Left colon (tissue), 2 donors: Measurements from ENCODE around the gene TAC1. TPM values are rescaled to one million over a fixed set of nuclear protein-coding genes. Genes with fewer than 3 reads are reported as not detected.
"Not testable (repeated sequence)": the region's sequence is repeated elsewhere in the genome, so short reads cannot be mapped to it uniquely, and the experiment has no call there.

ENCODE experiments used
- ATAC-seq: fragments of 200-7000 bp; cut with Tn5 transposase; one replicate; pipeline ENCODE4 v1.9.1; 2020; ENCODE audit warnings: mild to moderate bottlenecking, moderate library complexity
- DNase-seq, 2 donors: peaks; one replicate each; pipeline ENCODE4 v3.0.0-alpha.2; 2020
- intact Hi-C, 2 donors: fragments of 100-400 bp; cut with DNase I in 1 of 2; cut with micrococcal nuclease in 1 of 2; formaldehyde crosslinking; loops; one replicate each; pipeline versions ENCODE4 v1.11.2 to v1.14.0; 2022; cut with DNase I, micrococcal nuclease
- long read RNA-seq: library from polyadenylated mRNA; unstranded; transcript quantifications from one replicate; pipeline ENCODE4 v2.0.0, GENCODE V29; 2021
- total RNA-seq, 2 donors: library from RNA; stranded (reverse); fragmentation: NEBNext Ultra II Directional; extraction: Animal tissue kit (Norgen Biotek cat#: 25700); gene quantifications; one replicate each; pipeline ENCODE4 v1.2.1, GENCODE V29; 2021
- donor health status: DM: no; HTN: no; CAD: no.
- donor health status: DM: yes; HTN: yes; CAD: no.

Gene TAC1, protein sequence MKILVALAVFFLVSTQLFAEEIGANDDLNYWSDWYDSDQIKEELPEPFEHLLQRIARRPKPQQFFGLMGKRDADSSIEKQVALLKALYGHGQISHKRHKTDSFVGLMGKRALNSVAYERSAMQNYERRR
- total RNA-seq = 1 to 10 TPM in 1 of 2 donors, under 1 TPM in 1; 0.24 to 1.7 TPM
- long read RNA-seq = 0 reads

DNA sequence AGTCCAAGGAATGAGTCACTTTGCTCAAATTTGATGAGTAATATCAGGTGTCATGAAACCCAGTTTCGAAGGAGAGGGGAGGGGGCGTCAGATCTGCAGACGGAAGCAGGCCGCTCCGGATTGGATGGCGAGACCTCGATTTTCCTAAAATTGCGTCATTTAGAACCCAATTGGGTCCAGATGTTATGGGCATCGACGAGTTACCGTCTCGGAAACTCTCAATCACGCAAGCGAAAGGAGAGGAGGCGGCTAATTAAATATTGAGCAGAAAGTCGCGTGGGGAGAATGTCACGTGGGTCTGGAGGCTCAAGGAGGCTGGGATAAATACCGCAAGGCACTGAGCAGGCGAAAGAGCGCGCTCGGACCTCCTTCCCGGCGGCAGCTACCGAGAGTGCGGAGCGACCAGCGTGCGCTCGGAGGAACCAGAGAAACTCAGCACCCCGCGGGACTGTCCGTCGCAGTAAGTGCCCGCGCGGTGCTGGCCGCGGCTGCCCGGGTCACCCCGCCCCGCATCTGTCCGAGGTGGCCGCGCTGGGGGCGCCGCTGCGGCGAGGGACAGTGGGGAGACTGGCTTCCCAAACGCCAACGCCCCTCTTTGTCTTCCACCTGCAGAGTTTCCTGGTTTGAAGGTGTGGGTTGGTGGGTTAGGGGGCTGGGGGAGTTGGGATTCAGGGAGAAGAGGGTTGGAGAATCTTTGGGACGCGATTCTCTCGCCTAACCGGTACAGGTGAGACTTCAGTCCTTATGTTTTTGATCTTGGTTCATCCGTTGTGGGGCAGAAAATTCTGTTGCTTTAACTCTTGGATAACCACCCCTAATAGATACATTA is at the start of gene TAC1:
Gene TAC1 (plus strand): TSS at position 351 of the 829 bp plus-strand sequence. CDS start 527 bp downstream, outside the sequence.
- ATAC-seq = peak; percentile 45
- intact Hi-C loops = no loop called here
- DNase-seq = peak in 1 of 2 donors; percentile 12

DNA sequence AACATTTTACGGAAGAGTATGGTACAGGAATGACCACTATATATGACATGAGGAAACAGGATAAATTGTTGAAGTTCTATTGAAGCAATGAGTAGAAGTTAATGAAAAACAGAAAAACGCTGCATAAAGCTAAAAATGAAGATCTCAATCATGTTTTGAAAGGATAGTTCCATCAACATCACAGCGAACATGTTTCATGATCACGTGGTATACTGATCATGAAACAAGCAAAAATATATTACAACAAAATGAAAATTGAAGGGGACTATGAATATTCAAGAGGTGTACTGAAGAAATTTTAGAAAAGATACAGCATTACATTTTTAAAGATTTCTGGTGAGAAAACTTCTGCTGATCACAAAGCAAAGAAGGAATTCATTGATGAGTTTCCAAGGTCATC is 45.9 kb upstream of the TAC1 start:
- DNase-seq = no peak

DNA sequence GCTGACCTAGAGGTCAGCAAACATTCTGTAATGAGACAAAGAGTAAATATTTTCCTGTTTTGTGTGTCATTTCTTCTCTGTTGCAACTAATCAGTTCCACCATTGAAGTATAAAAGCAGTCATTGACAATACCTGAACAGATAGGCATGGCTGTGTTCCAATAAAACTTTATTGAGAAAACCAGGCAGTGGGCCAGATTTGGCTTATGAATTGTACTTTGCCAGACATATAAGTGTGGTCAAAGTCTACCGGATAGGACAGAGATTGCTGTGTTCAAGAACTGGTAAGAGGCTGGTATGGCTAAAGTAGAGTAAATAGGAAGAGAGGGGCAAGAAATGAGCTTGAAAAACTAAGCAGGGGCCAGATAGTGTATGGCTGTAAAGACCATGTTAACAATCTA is 38.3 kb upstream of the TAC1 start:
- DNase-seq (peak; percentile 13 to 29), ATAC-seq (peak; percentile 92)
- intact Hi-C loops = no loop called here

More for the DNA sequence above, 45.9 kb upstream of the TAC1 start:
- ATAC-seq = no peak
- intact Hi-C loops = loop anchor here in 1 of 2 donors (10.0 kb wide), 1 partner anchor 621 kb away; no protein-coding TSS in a partner anchor

DNA sequence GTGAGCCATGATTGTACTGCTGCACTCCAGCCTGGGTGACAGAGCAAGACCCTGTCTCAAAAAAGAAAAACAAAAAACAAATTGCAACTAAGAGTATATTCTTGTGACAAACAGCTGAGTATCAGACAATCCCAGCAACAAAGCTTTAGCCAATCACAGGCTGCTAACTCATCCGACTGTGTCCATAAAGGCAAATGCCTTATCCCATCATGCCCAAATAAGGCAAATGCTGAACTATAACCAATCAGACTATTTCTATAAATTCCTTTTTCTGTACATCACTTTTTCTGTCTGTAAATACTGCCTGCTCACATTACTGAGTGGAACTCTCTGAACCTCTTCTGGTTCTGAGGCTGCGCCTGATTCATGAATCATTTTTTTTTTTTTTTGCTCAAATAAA is 37.5 kb upstream of the TAC1 start:
- ATAC-seq (no peak), DNase-seq (no peak)
- intact Hi-C loops = no loop called here

DNA sequence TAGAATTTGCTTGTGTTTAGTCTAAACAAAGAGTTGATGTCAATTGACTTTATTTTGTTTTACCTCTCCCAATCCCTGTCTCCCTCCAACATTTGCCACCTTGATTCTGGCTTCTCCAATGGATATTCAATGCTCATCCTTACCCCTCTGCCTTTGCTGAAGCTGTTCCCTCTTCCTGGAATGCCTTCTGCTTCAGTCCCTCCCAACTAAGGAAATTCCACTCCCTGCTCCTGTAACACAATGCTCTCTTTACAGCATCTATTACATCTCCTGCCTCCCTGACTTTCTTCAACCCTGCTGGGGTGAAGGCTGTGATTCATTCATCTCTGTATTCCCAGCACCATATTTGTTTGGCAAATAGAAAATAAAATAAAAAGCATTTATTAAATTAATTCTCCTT is 34.5 kb upstream of the TAC1 start:
- ATAC-seq = peak; percentile 48
- intact Hi-C loops = no loop called here
- no peak for DNase-seq

DNA sequence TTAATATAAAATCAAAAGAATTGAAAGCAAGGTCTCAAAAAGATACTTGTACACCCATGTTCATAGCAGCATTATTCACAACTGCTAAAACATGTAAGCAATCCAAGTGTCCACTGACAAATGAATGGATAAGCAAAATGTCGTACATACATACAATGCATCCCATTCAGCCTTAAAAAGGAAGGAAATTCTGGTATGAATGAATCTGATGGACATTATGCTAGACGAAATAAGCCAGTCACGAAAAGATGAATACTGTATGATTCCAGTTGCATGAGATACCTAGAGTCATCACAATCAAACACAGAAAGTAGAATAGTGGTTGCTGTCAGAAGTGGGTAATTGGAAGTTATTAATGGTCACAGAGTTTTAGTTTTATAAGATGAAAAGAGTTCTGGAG is 9.5 kb upstream of the TAC1 start:
- ATAC-seq (no peak), DNase-seq (no peak)
- intact Hi-C loops = no loop called here

DNA sequence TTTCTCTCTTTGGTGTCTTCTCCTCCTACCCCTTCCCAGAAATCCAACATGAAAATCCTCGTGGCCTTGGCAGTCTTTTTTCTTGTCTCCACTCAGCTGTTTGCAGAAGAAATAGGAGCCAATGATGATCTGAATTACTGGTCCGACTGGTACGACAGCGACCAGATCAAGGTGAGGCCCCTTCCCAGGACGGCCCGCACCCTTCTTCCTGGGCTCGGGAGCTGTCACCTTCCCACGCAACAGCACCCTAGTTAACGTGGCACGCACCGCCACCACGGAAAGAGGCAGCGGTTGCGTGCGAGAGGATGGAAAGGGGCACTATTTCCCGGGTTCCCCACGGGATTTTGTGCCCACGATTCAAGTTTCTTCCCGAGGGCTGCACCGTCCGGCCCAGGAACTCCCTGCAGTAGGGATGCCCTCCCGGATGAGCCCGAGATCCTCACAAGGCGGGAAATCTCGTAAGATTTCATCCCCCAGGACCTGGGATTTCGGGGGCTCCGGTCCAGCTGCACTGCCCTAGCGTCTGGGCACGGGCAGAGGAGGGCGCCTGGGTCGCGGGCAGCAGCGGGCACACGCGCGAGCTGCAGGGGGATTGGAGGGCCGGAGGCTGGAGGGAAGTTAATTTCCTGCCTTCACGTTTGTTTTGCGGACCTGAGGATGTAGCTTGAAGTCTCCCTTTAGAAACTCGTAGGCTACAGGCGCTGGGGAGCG is 834 bp downstream of the TAC1 start:
- ATAC-seq (peak; percentile 44), DNase-seq (peak in 1 of 2 donors; percentile 6)
- intact Hi-C loops = no loop called here

DNA sequence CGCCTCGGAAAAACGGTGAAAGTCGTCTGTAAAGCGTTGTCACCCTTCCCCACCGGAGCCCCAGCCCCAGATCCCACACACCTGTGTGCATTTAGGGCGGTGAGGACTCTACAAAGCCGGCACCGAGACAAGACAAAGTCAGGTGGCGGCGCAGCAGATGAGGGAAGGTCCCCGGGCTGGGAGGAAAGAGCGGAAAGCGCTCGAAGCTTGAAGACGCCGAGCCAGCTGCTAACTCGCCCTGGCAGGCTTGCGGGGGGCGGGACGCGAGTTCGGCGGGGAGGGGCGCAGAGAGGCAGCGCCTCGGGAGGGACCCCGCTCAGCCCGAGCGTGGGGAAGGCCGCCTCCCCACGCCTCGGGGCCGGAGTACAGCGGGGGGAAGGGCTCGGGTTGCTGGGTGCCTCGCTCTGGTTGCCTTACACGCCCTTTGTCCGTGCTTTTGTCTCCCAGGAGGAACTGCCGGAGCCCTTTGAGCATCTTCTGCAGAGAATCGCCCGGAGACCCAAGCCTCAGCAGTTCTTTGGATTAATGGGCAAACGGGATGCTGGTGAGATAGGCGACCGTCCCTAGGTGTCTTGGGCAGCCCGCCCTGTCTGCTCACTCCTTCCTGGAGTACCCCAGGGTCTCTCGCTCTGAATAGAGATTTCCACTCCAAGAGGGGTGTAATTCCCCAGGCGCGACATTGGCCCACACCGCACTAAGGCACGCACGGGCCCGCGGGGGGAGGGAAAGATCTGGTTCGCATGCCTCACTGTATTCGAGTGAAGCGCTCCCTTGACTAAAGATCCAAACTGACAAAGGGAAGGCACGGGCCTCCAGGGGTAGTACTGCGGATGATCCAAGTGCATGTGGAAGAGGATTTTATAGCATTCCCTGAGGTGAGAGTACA is 1.6 kb downstream of the TAC1 start:
- DNase-seq = peak in 1 of 2 donors; percentile 22
- intact Hi-C loops = no loop called here
- ATAC-seq = peak; percentile 76

DNA sequence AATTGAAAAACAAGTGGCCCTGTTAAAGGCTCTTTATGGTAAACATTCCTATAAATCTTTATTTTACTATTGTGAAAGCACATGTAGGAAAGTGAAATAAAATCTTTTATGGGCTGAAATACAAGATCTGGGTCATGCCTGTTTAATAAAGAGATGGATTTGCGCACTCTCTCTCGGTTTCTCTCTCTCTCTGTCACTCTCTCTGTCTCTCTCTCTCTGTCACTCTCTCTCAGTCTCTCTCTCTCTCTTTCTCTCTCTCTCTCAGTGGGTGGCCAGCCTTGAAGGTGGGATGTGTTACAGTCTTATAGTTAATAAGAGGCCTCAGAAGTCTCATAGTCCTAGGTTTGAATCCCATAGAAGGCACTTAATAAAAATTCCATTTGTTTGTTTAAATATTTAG is 2.4 kb downstream of the TAC1 start:
- no peak for DNase-seq
- intact Hi-C loops = no loop called here
- no peak for ATAC-seq

DNA sequence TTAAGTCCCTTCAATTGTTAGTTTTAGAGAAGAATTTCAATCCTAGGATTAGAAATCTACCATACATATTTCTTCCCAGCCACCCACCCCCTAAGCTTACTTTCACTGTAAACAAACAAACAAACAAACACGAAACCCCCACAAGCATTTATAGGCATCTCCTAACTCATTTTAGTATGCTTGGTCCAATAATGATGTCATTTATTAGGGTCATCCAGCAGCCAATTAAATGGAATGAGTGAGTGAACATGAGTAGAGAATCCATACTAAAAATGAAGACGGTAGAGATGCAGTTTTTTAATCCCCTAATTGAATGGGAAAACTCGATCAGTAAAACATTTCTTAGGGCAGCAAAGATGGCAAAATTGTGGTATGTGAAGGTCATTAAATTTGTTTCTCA is 3.2 kb downstream of the TAC1 start:
- ATAC-seq (no peak), DNase-seq (no peak)
- intact Hi-C loops = no loop called here

DNA sequence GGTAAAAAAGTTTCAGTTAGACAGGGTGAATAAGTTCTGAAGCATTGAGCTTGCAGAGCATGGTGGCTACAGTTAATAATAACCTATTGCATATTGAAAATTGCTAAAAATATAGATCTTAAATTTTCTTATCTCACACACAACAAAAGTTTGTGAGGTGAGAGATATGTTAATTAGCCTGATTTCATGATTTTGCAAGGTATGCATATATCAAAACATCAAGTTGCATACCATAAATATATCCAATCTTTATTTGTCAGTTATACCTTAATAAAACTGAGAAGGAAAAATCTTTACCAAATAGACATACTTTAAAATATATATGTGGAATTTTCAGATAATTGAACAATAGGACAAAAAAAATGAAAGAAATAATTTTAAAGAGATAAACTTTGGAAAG is 16.6 kb downstream of the TAC1 start:
- no peak for ATAC-seq
- no peak for DNase-seq
- intact Hi-C loops = no loop called here

DNA sequence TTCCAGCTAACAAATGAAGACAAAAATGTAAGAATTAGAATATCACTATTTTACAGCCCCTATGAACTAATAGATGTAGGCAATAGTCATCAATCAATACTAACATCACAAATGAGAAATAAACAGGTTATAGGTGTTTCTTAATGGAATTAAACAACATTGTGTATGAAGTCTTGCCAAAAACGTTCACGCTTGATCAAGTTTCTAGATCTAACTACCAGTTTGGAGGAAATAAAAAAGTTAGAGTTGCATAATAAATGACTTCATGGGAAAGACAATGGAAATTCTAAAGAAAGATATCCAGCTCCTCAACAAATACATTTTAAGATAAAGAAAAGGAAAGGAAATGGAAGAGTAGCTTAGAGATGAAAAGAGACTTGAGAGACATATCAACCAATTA is 19.7 kb downstream of the TAC1 start:
- DNase-seq (no peak), ATAC-seq (no peak)
- intact Hi-C loops = no loop called here

DNA sequence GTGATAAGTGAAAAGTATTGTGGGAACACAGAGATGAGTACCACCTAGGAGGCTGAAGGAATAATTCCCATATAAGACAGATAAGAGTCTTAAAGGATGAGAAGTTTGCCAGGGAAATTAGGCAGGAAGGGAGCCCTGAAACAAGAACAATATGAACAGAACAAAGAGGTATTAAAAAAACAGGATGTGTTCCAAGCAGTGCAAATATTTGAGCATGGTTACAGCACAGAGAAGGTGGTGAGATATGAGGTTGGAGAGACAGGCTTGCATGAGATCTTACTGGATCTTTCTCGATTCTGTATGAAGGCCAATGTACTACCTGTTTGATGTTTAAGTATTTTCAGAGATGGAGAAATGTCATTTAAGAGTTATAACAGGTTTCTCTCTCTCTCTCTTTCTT is 20.3 kb downstream of the TAC1 start:
- intact Hi-C loops = no loop called here
- no peak for DNase-seq
- ATAC-seq = no peak

DNA sequence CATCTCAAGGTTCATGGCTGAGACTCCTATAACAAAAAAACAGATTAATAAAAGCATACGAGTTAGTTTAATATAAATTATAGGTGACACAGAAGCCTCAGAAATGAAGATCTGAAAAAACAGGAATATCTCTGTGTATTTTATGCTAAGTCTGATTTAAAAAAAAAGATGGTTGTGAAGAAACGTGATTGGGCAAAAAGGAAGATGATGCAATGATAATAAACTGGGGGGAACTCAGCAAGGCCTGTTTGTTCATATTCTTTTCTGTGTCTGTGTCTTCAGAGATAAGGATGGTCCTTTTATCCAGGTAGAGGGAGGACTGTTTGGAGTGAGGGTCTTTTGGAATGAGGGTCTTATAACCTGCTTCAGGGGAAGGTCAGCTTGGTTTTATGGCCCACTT is 25.9 kb downstream of the TAC1 start:
- intact Hi-C loops = no loop called here
- ATAC-seq = no peak
- DNase-seq = no peak

DNA sequence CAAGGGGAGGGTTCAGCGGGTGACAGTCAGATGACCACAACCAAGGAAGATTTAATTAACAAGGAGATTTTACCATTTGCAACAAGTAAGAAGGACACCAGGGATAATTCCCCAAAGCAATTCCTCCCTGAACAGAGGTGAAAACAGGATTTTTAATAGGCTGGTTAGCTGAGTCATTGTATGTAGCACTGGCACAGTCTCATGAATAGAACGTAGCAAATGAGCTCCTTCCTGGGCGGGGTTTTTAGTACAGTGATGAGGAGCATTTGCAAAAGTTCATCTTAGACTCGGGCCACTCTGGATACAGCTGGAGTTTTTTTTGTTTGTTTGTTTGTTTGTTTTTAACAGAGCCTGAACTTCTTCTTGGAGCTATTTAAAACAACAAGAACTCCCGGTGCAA is 39.0 kb downstream of the TAC1 start:
- peak; percentile 66 for ATAC-seq
- intact Hi-C loops = no loop called here
- peak in 1 of 2 donors; percentile 45 for DNase-seq

DNA sequence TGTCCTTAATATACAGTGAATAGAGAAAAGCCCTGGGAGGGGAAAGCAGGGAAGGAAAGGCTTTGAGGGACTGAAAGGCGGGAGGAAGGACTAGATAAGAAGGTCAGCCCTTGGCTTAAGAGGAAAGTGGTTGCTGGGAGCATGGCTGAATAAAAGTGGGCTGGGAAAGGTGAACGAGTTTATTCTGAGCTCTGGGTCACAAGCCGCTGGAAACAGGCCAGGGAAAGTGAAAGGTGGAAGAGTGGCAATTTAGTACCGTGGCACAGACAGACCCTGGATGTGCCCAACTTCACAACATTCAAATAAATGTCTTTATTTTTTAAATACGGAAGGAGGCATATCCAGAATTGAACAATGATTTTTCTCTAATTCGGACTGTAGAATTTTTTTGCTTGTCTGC is 39.7 kb downstream of the TAC1 start:
- intact Hi-C loops = no loop called here
- DNase-seq (peak; percentile 37 to 83), ATAC-seq (peak; percentile 75)

DNA sequence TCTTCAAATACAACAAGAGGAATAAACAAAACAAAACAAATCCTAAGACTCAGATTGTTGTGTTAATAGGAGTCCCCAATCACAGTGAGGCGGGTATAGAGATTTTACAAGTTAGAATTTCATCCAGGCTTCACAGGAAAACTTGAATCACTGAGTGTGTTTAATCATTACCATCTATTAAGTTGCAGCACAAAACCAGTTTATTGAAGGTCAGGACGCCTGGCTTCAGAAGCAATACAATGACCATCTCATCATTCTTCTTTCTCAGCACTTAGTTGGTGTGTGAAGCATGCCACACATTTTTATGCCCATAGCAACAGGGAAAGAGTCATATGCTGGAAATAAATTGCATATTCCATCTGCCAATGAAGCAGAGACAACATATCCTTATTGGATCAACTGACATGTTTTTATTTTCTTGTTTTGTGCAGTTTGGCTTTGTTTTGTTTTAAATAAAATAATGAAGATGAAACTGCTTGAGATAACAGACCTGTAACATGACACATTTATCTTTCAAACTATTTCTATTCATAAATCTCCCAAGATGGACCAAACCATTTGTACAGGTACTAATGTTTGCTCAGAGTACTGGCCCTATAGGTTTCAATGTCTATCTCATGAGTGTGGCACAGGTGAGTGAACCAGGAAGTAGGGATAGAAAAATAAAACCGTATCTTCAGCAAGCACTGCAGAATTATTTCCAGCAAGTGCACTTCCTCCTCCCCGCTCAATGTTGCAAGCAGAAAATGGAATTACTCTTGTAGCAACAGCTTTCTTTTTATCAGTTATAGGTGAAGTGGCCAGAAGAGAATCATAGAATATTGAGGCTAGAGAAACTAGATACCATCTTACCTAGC is 40.4 kb downstream of the TAC1 start:
- DNase-seq (peak in 1 of 2 donors; percentile 28), ATAC-seq (peak; percentile 85)
- intact Hi-C loops = no loop called here

DNA sequence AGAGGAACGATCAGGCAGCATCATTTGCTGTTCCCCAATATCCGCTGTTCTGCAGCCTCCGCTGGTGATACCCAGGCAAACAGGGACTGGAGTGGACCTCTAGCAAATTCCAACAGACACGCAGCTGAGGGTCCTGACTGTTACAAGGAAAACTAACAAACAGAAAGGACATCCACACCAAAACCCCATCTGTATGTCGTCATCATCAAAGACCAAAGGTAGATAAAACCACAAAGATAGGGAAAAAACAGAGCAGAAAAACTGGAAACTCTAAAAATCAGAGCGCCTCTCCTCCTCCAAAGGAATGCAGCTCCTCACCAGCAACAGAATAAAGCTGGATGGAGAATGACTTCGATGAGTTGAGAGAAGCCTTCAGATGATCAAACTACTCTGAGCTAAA is 54.5 kb downstream of the TAC1 start:
- intact Hi-C loops, ATAC-seq, DNase-seq: not testable (repeated sequence)
